H9 (cell line): ENCODE measurements around the gene DSP. TPM values are rescaled to one million over a fixed set of nuclear protein-coding genes. Genes with fewer than 3 reads are reported as not detected.

ENCODE experiments used
- DNase-seq: peaks from one replicate; pipeline ENCODE4 v3.0.0-alpha.2; 2017
- H2AFZ ChIP-seq: one replicate; pipeline ENCODE4 v1.6.1; 2013; ENCODE audit warnings: mild to moderate bottlenecking, low read length, control low read depth, moderate library complexity
- H2AK5ac ChIP-seq: 2 replicates; pipeline ENCODE4 v1.6.1; 2013; ENCODE audit warnings: low read length, control low read depth, mixed read lengths; ENCODE audit not compliant: insufficient read length
- H2BK120ac ChIP-seq: one replicate; pipeline ENCODE4 v1.6.1; 2013; ENCODE audit warnings: low read depth, mild to moderate bottlenecking, low read length, control low read depth, inconsistent platforms; ENCODE audit not compliant: poor library complexity, severe bottlenecking
- H2BK12ac ChIP-seq: 2 replicates; pipeline ENCODE4 v1.6.1; 2013; ENCODE audit warnings: low read length, control low read depth, mixed read lengths, low read depth; ENCODE audit not compliant: insufficient read length
- H2BK15ac ChIP-seq: 2 replicates; pipeline ENCODE4 v1.6.1; 2013; ENCODE audit warnings: low read depth, low read length, control low read depth
- H2BK20ac ChIP-seq: one replicate; pipeline ENCODE4 v1.6.1; 2013; ENCODE audit warnings: low read depth, mild to moderate bottlenecking, low read length, control low read depth, inconsistent platforms; ENCODE audit not compliant: poor library complexity, severe bottlenecking
- H2BK5ac ChIP-seq: 2 replicates; pipeline ENCODE4 v1.6.1; 2013; ENCODE audit warnings: low read length, control low read depth, mixed read lengths; ENCODE audit not compliant: insufficient read length
- H3K14ac ChIP-seq: 2 replicates; pipeline ENCODE4 v1.6.1; 2013; ENCODE audit warnings: low read length, control low read depth; ENCODE audit not compliant: insufficient read depth
- H3K18ac ChIP-seq: 2 replicates; pipeline ENCODE4 v1.6.1; 2013; ENCODE audit warnings: low read depth, mild to moderate bottlenecking, mixed read lengths, low read length, control low read depth; ENCODE audit not compliant: insufficient read length
- H3K23ac ChIP-seq: 2 replicates; pipeline ENCODE4 v1.6.1; 2013; ENCODE audit warnings: low read length, control low read depth, mixed read lengths, low read depth; ENCODE audit not compliant: insufficient read length
- H3K23me2 ChIP-seq: 2 replicates; pipeline ENCODE4 v1.6.1; 2013; ENCODE audit warnings: low read depth, mild to moderate bottlenecking, mixed read lengths, low read length, control low read depth; ENCODE audit not compliant: insufficient read length, poor library complexity, severe bottlenecking
- H3K27ac ChIP-seq: 2 replicates; pipeline ENCODE4 v1.5.1; 2013; ENCODE audit warnings: low read length, control low read depth, mixed read lengths, low read depth; ENCODE audit not compliant: insufficient read length
- H3K27me3 ChIP-seq: 2 replicates; pipeline ENCODE4 v1.6.1; 2013; ENCODE audit warnings: low read length, control low read depth, inconsistent platforms; ENCODE audit not compliant: insufficient read depth
- H3K4ac ChIP-seq: 2 replicates; pipeline ENCODE4 v1.6.1; 2013; ENCODE audit warnings: low read depth, mild to moderate bottlenecking, control low read depth, inconsistent platforms, low read length, moderate library complexity
- H3K4me1 ChIP-seq: 2 replicates; pipeline ENCODE4 v1.6.1; 2013; ENCODE audit warnings: low read length, control low read depth, inconsistent platforms; ENCODE audit not compliant: insufficient read depth
- H3K4me2 ChIP-seq: 2 replicates; pipeline ENCODE4 v1.6.1; 2013; ENCODE audit warnings: low read length, control low read depth, mixed read lengths; ENCODE audit not compliant: insufficient read length, insufficient read depth
- H3K56ac ChIP-seq: 2 replicates; pipeline ENCODE4 v1.6.1; 2013; ENCODE audit warnings: low read depth, mild to moderate bottlenecking, mixed read lengths, low read length, control low read depth; ENCODE audit not compliant: insufficient read length
- H3K79me1 ChIP-seq: 2 replicates; pipeline ENCODE4 v1.6.1; 2013; ENCODE audit warnings: low read depth, mild to moderate bottlenecking, moderate library complexity, low read length, control low read depth, inconsistent platforms; ENCODE audit not compliant: insufficient read depth, poor library complexity, severe bottlenecking
- H3K79me2 ChIP-seq: 2 replicates; pipeline ENCODE4 v1.6.1; 2013; ENCODE audit warnings: low read length, control low read depth, inconsistent platforms; ENCODE audit not compliant: insufficient read depth
- H3K9ac ChIP-seq: 2 replicates; pipeline ENCODE4 v1.6.1; 2013; ENCODE audit warnings: low read length, control low read depth, mixed read lengths; ENCODE audit not compliant: insufficient read length; ENCODE audit errors: extremely low read depth
- H3K9me3 ChIP-seq: one replicate; pipeline ENCODE4 v1.6.1; 2013; ENCODE audit warnings: low read depth, low read length, inconsistent platforms; ENCODE audit not compliant: control insufficient read depth
- H3T11ph ChIP-seq: one replicate; pipeline ENCODE4 v1.6.1; 2013; ENCODE audit warnings: mild to moderate bottlenecking, low read length, control low read depth, inconsistent platforms
- H4K20me1 ChIP-seq: one replicate; pipeline ENCODE4 v1.6.1; 2013; ENCODE audit not compliant: control insufficient read depth, insufficient read length, insufficient read depth
- H4K5ac ChIP-seq: 2 replicates; pipeline ENCODE4 v1.6.1; 2013; ENCODE audit warnings: low read depth, mild to moderate bottlenecking, mixed read lengths, low read length, control low read depth; ENCODE audit not compliant: insufficient read length
- H4K8ac ChIP-seq: replicated peaks from 2 replicates; pipeline ENCODE4 v1.6.1; 2013; ENCODE audit warnings: low read length, control low read depth, mixed read lengths, low read depth; ENCODE audit not compliant: insufficient read length
- H4K91ac ChIP-seq: 2 replicates; pipeline ENCODE4 v1.6.1; 2013; ENCODE audit warnings: low read depth, mild to moderate bottlenecking, moderate library complexity, mixed read lengths, low read length, control low read depth; ENCODE audit not compliant: insufficient read length
- H3K27ac Mint-ChIP-seq, 3 experiments: 2 replicates in 2 of 3; 3 replicates in 1 of 3; pipeline ENCODE4 v1.8.0; 2020 to 2021; ENCODE audit warnings: mixed read lengths in 3 of 3, mild to moderate bottlenecking in 1 of 3, moderate library complexity in 1 of 3
- H3K27me3 Mint-ChIP-seq: 2 replicates; pipeline ENCODE4 v1.8.0; 2021; ENCODE audit warnings: low read depth, mild to moderate bottlenecking, moderate library complexity, mixed read lengths
- H3K36me3 Mint-ChIP-seq, 3 experiments: 2 replicates in 2 of 3; 3 replicates in 1 of 3; pipeline ENCODE4 v1.8.0; 2020 to 2021; ENCODE audit warnings: low read depth in 3 of 3, mixed read lengths in 3 of 3; ENCODE audit not compliant: insufficient read depth in 1 of 3
- H3K4me1 Mint-ChIP-seq, 2 experiments: 2 replicates each; pipeline ENCODE4 v1.8.0; 2020; ENCODE audit warnings: mixed read lengths in 2 of 2
- H3K4me3 Mint-ChIP-seq, 2 experiments: 2 replicates in 1 of 2; 3 replicates in 1 of 2; pipeline ENCODE4 v1.8.0; 2020 to 2021; ENCODE audit warnings: mild to moderate bottlenecking in 2 of 2, mixed read lengths in 2 of 2, moderate library complexity in 1 of 2
- H3K9me3 Mint-ChIP-seq, 2 experiments: 2 replicates in 1 of 2; 3 replicates in 1 of 2; pipeline ENCODE4 v1.8.0; 2020; ENCODE audit warnings: mild to moderate bottlenecking in 2 of 2, mixed read lengths in 2 of 2, moderate library complexity in 1 of 2
- WGBS: extraction: QIAGEN DNeasy Blood & Tissue Kit; methylation state at CpG from one replicate; pipeline ENCODE4 v1.1.7; 2013; ENCODE audit warnings: missing lambda C conversion rate, low lambda C conversion rate, mixed read lengths; ENCODE audit not compliant: insufficient read length; ENCODE audit errors: extremely low coverage; 5-methylcytosine and 5-hydroxymethylcytosine counted together
- total RNA-seq: library from RNA; stranded (reverse); gene quantifications from 2 replicates; pipeline ENCODE4 v1.2.1, GENCODE V29; 2021
- TF ChIP-seq, protein P1 (sequence below): fragments of 200-600 bp; sonication (generic); conservative IDR thresholded peaks from 3 replicates; pipeline ENCODE4 v1.8.0; 2021; ENCODE audit warnings: antibody characterized with exemption, mild to moderate bottlenecking

The DSP gene
- total RNA-seq, 1 experiment from 2014 or later: 48.9 TPM

- H3K18ac ChIP-seq: no peak overlapping the region
- no peak overlapping the region for H3K14ac ChIP-seq
- no peaks in the 10 kb centered on the region for H3K36me3 Mint-ChIP-seq
- H3K79me2 ChIP-seq: no peaks in the 10 kb centered on the region
- no peak overlapping the region for H3K4ac ChIP-seq
- H2BK5ac ChIP-seq: no peak overlapping the region
- no peaks in the 10 kb centered on the region for H3K23me2 ChIP-seq
- no peak for DNase-seq
- H3K27me3 ChIP-seq: no peaks in the 10 kb centered on the region
- peaks cover 22 to 27% of the 10 kb centered on the region in 2 experiments for H3K4me1 Mint-ChIP-seq
- no peak overlapping the region for H2BK12ac ChIP-seq
- peaks cover 6% of the 10 kb centered on the region for H3K4me1 ChIP-seq
- TF ChIP-seq, protein P1, sequence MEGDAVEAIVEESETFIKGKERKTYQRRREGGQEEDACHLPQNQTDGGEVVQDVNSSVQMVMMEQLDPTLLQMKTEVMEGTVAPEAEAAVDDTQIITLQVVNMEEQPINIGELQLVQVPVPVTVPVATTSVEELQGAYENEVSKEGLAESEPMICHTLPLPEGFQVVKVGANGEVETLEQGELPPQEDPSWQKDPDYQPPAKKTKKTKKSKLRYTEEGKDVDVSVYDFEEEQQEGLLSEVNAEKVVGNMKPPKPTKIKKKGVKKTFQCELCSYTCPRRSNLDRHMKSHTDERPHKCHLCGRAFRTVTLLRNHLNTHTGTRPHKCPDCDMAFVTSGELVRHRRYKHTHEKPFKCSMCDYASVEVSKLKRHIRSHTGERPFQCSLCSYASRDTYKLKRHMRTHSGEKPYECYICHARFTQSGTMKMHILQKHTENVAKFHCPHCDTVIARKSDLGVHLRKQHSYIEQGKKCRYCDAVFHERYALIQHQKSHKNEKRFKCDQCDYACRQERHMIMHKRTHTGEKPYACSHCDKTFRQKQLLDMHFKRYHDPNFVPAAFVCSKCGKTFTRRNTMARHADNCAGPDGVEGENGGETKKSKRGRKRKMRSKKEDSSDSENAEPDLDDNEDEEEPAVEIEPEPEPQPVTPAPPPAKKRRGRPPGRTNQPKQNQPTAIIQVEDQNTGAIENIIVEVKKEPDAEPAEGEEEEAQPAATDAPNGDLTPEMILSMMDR: no peak
- H4K91ac ChIP-seq: no peak overlapping the region
- H4K20me1 ChIP-seq: no peaks in the 10 kb centered on the region
- H3K23ac ChIP-seq: no peak overlapping the region
- H3K27ac ChIP-seq: no peak overlapping the region
- H2BK20ac ChIP-seq: no peak overlapping the region
- no peak overlapping the region for H3K4me3 Mint-ChIP-seq
- no peak overlapping the region for H3K56ac ChIP-seq
- no peak overlapping the region for H3K4me2 ChIP-seq
- no peak overlapping the region for H2BK120ac ChIP-seq
- H4K8ac ChIP-seq: no peak overlapping the region
- no peak overlapping the region for H4K5ac ChIP-seq
- H3K9ac ChIP-seq: no peak overlapping the region
- peaks cover 1% of the 10 kb centered on the region; the same call in 1 of the 2 replicates for H3K27me3 Mint-ChIP-seq
- no peaks in the 10 kb centered on the region for H3K9me3 Mint-ChIP-seq
- no peak overlapping the region for H2AK5ac ChIP-seq
- no peak overlapping the region for H2AFZ ChIP-seq
- no peaks in the 10 kb centered on the region for H3K9me3 ChIP-seq
- no peaks in the 10 kb centered on the region for H3K79me1 ChIP-seq
- WGBS: no CpG with 5 or more reads among the region's 6 CpGs
- no peak overlapping the region for H3K27ac Mint-ChIP-seq
- H3T11ph ChIP-seq: no peak overlapping the region
- H2BK15ac ChIP-seq: no peak overlapping the region
Measured at GRCh38 chr6:7504041-7504440, 37.4 kb upstream of the DSP start.
